SH-SY5Y (cell line): ENCODE data around the gene IRAK3.

Experiments
- GATA2 ChIP-seq: IDR thresholded peaks from 2 replicates; pipeline ENCODE4 v1.6.1; 2011; ENCODE audit warnings: mild to moderate bottlenecking, low read depth, low read length
- GATA3 ChIP-seq: IDR thresholded peaks from 2 replicates; pipeline ENCODE4 v1.6.1; 2011; ENCODE audit warnings: low read depth, mild to moderate bottlenecking, low read length, moderate library complexity

- TF ChIP-seq GATA2, result no peak
- TF ChIP-seq GATA3, result no peak
Observed at GRCh38 chr12:66156654-66157053, 32.4 kb upstream of the IRAK3 start.
